Bronchial epithelial cell (primary cell): ENCODE results near the gene MAN1C1. TPM values are rescaled to one million over a fixed set of nuclear protein-coding genes. Genes with fewer than 3 reads are reported as not detected.
"Not testable (repeated sequence)": the region's sequence is repeated elsewhere in the genome, so short reads cannot be mapped to it uniquely, and the experiment has no call there.

ENCODE experiments used
- DNase-seq: peaks from one replicate; pipeline ENCODE4 v3.0.0-alpha.2; 2010; ENCODE audit warnings: low read depth
- FAIRE-seq: peaks from 2 replicates; lab custom pipeline; 2011; peaks lifted over from hg19 to GRCh38; lab: Jason Lieb, UNC
- H3K27me3 ChIP-seq: 2 replicates; pipeline ENCODE4 v1.5.1; 2011; ENCODE audit warnings: low read length; ENCODE audit not compliant: control insufficient read depth, insufficient read depth
- H3K36me3 ChIP-seq: 2 replicates; pipeline ENCODE4 v1.5.1; 2011; ENCODE audit warnings: low read length; ENCODE audit not compliant: control insufficient read depth, insufficient read depth
- H3K4me3 ChIP-seq: 2 replicates; pipeline ENCODE4 v1.5.1; 2011; ENCODE audit warnings: mild to moderate bottlenecking, low read depth, low read length, control low read depth
- CTCF ChIP-seq: IDR thresholded peaks from 2 replicates; pipeline ENCODE4 v1.5.1; 2011; ENCODE audit warnings: mild to moderate bottlenecking, moderate library complexity, low read length, control low read depth, inconsistent platforms; ENCODE audit not compliant: insufficient read depth, severe bottlenecking
- total RNA-seq: library from RNA; depleted of rRNA; stranded (reverse); fragments of >200 nt; gene quantifications from 2 replicates; pipeline ENCODE4 v1.2.1, GENCODE V29; 2014

MAN1C1 gene
- total RNA-seq, 1 donor from 2014 or later: under 0.01 TPM

GRCh38 chr1:25590096-25590824, 26.3 kb upstream of the MAN1C1 start:
- Histone ChIP-seq H3K4me3 (no peak overlapping the region), H3K27me3 (no peaks in the 10 kb centered on the region), H3K36me3 (no peaks in the 10 kb centered on the region)
- no peak for TF ChIP-seq CTCF
- FAIRE-seq (no peak), DNase-seq (no peak)

GRCh38 chr1:25593861-25594260, 22.7 kb upstream of the MAN1C1 start:
- DNase-seq (no peak), FAIRE-seq (no peak)
- Histone ChIP-seq H3K27me3 (no peaks in the 10 kb centered on the region), H3K4me3 (no peak overlapping the region), H3K36me3 (no peaks in the 10 kb centered on the region)
- no peak for TF ChIP-seq CTCF

GRCh38 chr1:25594971-25595370, 21.6 kb upstream of the MAN1C1 start:
- no peaks in the 10 kb centered on the region for H3K27me3 ChIP-seq
- DNase-seq (no peak), FAIRE-seq (no peak)
- no peaks in the 10 kb centered on the region for H3K36me3 ChIP-seq
- H3K4me3 ChIP-seq: no peak overlapping the region
- no peak for TF ChIP-seq CTCF

- not testable (repeated sequence) for H3K4me3 ChIP-seq, H3K27me3 ChIP-seq, H3K36me3 ChIP-seq, FAIRE-seq, DNase-seq
These were observed 19.9 kb upstream of the MAN1C1 start for GRCh38 chr1:25596641-25597040.

GRCh38 chr1:25598879-25599278, 17.7 kb upstream of the MAN1C1 start:
- TF ChIP-seq CTCF: no peak
- H3K36me3 ChIP-seq: no peaks in the 10 kb centered on the region
- H3K27me3 ChIP-seq: peaks cover 3% of the 10 kb centered on the region
- no peak overlapping the region for H3K4me3 ChIP-seq
- DNase-seq: no peak
- FAIRE-seq: no peak

GRCh38 chr1:25599969-25600610, 16.5 kb upstream of the MAN1C1 start:
- no peaks in the 10 kb centered on the region for H3K36me3 ChIP-seq
- no peak for TF ChIP-seq CTCF
- no peak for DNase-seq
- peaks cover 3% of the 10 kb centered on the region for H3K27me3 ChIP-seq
- H3K4me3 ChIP-seq: no peak overlapping the region
- no peak for FAIRE-seq

- H3K4me3 ChIP-seq, H3K36me3 ChIP-seq, FAIRE-seq, H3K27me3 ChIP-seq, DNase-seq: not testable (repeated sequence)
These were observed 15.5 kb upstream of the MAN1C1 start for GRCh38 chr1:25600971-25601699.

GRCh38 chr1:25603779-25604538, 12.6 kb upstream of the MAN1C1 start:
- H3K4me3 ChIP-seq, FAIRE-seq, H3K27me3 ChIP-seq, DNase-seq, H3K36me3 ChIP-seq: not testable (repeated sequence)
